Activated CD4-positive, alpha-beta T cell treated with anti-CD3 and anti-CD28 coated beads, Interleukin-2, amount 50 U/mL, for 24 hours (primary cell): Measurements from ENCODE around the gene NNAT.

Source experiments
- DNase-seq, 2 donors: peaks; one replicate each; pipeline ENCODE4 v3.0.0-alpha.2; 2020; ENCODE audit warnings: low read depth in 1 of 2, low spot score in 1 of 2

NNAT gene

GRCh38 chr20:37502654-37503053 lies 18.4 kb upstream of the NNAT start:
- DNase-seq: no peak

GRCh38 chr20:37503256-37503927 lies 17.7 kb upstream of the NNAT start:
- no peak for DNase-seq

GRCh38 chr20:37504404-37505096 lies 16.5 kb upstream of the NNAT start:
- no peak for DNase-seq

GRCh38 chr20:37505263-37506151 lies 15.5 kb upstream of the NNAT start:
- DNase-seq: no peak

GRCh38 chr20:37506152-37506725 lies 14.8 kb upstream of the NNAT start:
- DNase-seq: no peak

- no peak for DNase-seq
Measured at GRCh38 chr20:37510226-37510625, 10.8 kb upstream of the NNAT start.

GRCh38 chr20:37511610-37512275 lies 9.3 kb upstream of the NNAT start:
- DNase-seq: no peak

- no peak for DNase-seq
Measured at GRCh38 chr20:37513779-37514359, 7.2 kb upstream of the NNAT start.

- DNase-seq: no peak
Measured at GRCh38 chr20:37515876-37516275, 5.2 kb upstream of the NNAT start.

- no peak for DNase-seq
Measured at GRCh38 chr20:37516811-37517750, 4.0 kb upstream of the NNAT start.

GRCh38 chr20:37518059-37518458 lies 3.0 kb upstream of the NNAT start:
- no peak for DNase-seq

GRCh38 chr20:37518606-37519507 lies 2.2 kb upstream of the NNAT start:
- no peak for DNase-seq

GRCh38 chr20:37519508-37520418 lies 1.3 kb upstream of the NNAT start:
- no peak for DNase-seq

GRCh38 chr20:37520419-37520955 lies 563 bp upstream of the NNAT start:
- DNase-seq: no peak

GRCh38 chr20:37522260-37523011 lies 1.4 kb downstream of the NNAT start:
- DNase-seq: no peak

- DNase-seq: no peak
Measured at GRCh38 chr20:37523012-37523391, 2.0 kb downstream of the NNAT start.
